Neuronal stem cell (in vitro differentiated cells): Measurements from ENCODE around the gene RITA1. TPM values are rescaled to one million over a fixed set of nuclear protein-coding genes. Genes with fewer than 3 reads are reported as not detected.

ENCODE experiments used
- DNase-seq: peaks from one replicate; pipeline ENCODE4 v3.0.0-alpha.2; 2013; ENCODE audit warnings: low spot score
- H2AFZ ChIP-seq: one replicate; pipeline ENCODE4 v1.6.1; 2013; ENCODE audit warnings: mild to moderate bottlenecking, low read length, inconsistent platforms
- H2AK5ac ChIP-seq: 2 replicates; pipeline ENCODE4 v1.6.1; 2013; ENCODE audit warnings: low read depth, mild to moderate bottlenecking, inconsistent platforms, low read length, moderate library complexity, mixed read lengths
- H2BK120ac ChIP-seq: 2 replicates; pipeline ENCODE4 v1.6.1; 2013; ENCODE audit warnings: low read depth, mild to moderate bottlenecking, inconsistent platforms, low read length, moderate library complexity, mixed read lengths
- H2BK12ac ChIP-seq: one replicate; pipeline ENCODE4 v1.6.1; 2013; ENCODE audit warnings: low read length, inconsistent platforms
- H2BK15ac ChIP-seq: 2 replicates; pipeline ENCODE4 v1.6.1; 2013; ENCODE audit warnings: mild to moderate bottlenecking, low read length, inconsistent platforms, mixed read lengths
- H2BK5ac ChIP-seq: one replicate; pipeline ENCODE4 v1.6.1; 2013; ENCODE audit warnings: inconsistent platforms, mild to moderate bottlenecking, low read length, moderate library complexity
- H3K14ac ChIP-seq: one replicate; pipeline ENCODE4 v1.6.1; 2013; ENCODE audit warnings: low read length, inconsistent platforms
- H3K18ac ChIP-seq: 2 replicates; pipeline ENCODE4 v1.6.1; 2013; ENCODE audit warnings: low read length, inconsistent platforms
- H3K23ac ChIP-seq: 2 replicates; pipeline ENCODE4 v1.6.1; 2013; ENCODE audit warnings: low read depth, mild to moderate bottlenecking, mixed read lengths, low read length, inconsistent platforms; ENCODE audit not compliant: poor library complexity
- H3K27ac ChIP-seq: replicated peaks from 3 replicates; pipeline ENCODE4 v1.5.1; 2013; ENCODE audit warnings: low read length, inconsistent platforms
- H3K27me3 ChIP-seq, 3 experiments: 2 replicates each; pipeline ENCODE4 v1.6.1; 2013; ENCODE audit warnings: low read length in 3 of 3, mild to moderate bottlenecking in 2 of 3, inconsistent platforms in 1 of 3, low read depth in 1 of 3, mixed read lengths in 1 of 3, moderate library complexity in 1 of 3; ENCODE audit not compliant: control insufficient read depth in 3 of 3, insufficient read depth in 3 of 3
- H3K36me3 ChIP-seq, 2 donors: replicated peaks in 1 of 2; 2 replicates each; pipeline ENCODE4 v1.6.1; 2013; ENCODE audit warnings: low read length in 2 of 2; ENCODE audit not compliant: control insufficient read depth in 2 of 2, insufficient read depth in 2 of 2
- H3K4ac ChIP-seq: 2 replicates; pipeline ENCODE4 v1.6.1; 2013; ENCODE audit warnings: inconsistent platforms, mild to moderate bottlenecking, low read length, moderate library complexity
- H3K4me1 ChIP-seq, 2 donors: 1 replicate in 1 of 2; 2 replicates in 1 of 2; pipeline ENCODE4 v1.6.1; 2013; ENCODE audit warnings: low read length in 2 of 2, low read depth in 1 of 2; ENCODE audit not compliant: control insufficient read depth in 2 of 2, insufficient read depth in 1 of 2
- H3K4me2 ChIP-seq: one replicate; pipeline ENCODE4 v1.6.1; 2013; ENCODE audit warnings: mild to moderate bottlenecking, low read length, inconsistent platforms; ENCODE audit not compliant: insufficient read depth, poor library complexity, severe bottlenecking
- H3K4me3 ChIP-seq, 2 donors: 2 replicates each; pipeline ENCODE4 v1.5.1; 2013; ENCODE audit warnings: low read length in 2 of 2, mild to moderate bottlenecking in 2 of 2, inconsistent platforms in 1 of 2, moderate library complexity in 1 of 2
- H3K79me1 ChIP-seq: one replicate; pipeline ENCODE4 v1.6.1; 2013; ENCODE audit warnings: low read depth, mild to moderate bottlenecking, inconsistent platforms, low read length, moderate library complexity
- H3K9ac ChIP-seq: one replicate; pipeline ENCODE4 v1.6.1; 2013; ENCODE audit warnings: mild to moderate bottlenecking, low read depth, low read length, inconsistent platforms; ENCODE audit not compliant: poor library complexity
- H3K9me3 ChIP-seq, 2 donors: replicated peaks in 1 of 2; 2 replicates each; pipeline versions ENCODE3 to v1.6.1; 2013; ENCODE audit warnings: low read length in 2 of 2, mild to moderate bottlenecking in 2 of 2, inconsistent platforms in 1 of 2, low read depth in 1 of 2, mixed read lengths in 1 of 2, moderate library complexity in 1 of 2; ENCODE audit not compliant: control insufficient read depth in 2 of 2, insufficient read depth in 1 of 2
- H4K8ac ChIP-seq: one replicate; pipeline ENCODE4 v1.6.1; 2013; ENCODE audit warnings: low read depth, mild to moderate bottlenecking, inconsistent platforms, low read length, moderate library complexity
- H4K91ac ChIP-seq: one replicate; pipeline ENCODE4 v1.6.1; 2013; ENCODE audit warnings: low read length, low read depth, mild to moderate bottlenecking, inconsistent platforms; ENCODE audit not compliant: poor library complexity
- WGBS, 2 donors: extraction: QIAGEN DNeasy Blood & Tissue Kit; methylation state at CpG; one replicate each; pipeline ENCODE4 v1.1.7; 2013; ENCODE audit warnings: missing lambda C conversion rate in 2 of 2, mixed read lengths in 1 of 2; ENCODE audit not compliant: insufficient read length in 2 of 2, insufficient replicate concordance in 1 of 2; ENCODE audit errors: extremely low coverage in 2 of 2; 5-methylcytosine and 5-hydroxymethylcytosine counted together
- small RNA-seq: library from polyadenylated mRNA; stranded (forward); fragments of <200 nt; extraction: miRNeasy Mini kit (QIAGEN cat#:217004); gene quantifications from one replicate; pipeline ENCODE3, GENCODE V24; 2013; ENCODE audit not compliant: insufficient read depth

RITA1 gene

DNA sequence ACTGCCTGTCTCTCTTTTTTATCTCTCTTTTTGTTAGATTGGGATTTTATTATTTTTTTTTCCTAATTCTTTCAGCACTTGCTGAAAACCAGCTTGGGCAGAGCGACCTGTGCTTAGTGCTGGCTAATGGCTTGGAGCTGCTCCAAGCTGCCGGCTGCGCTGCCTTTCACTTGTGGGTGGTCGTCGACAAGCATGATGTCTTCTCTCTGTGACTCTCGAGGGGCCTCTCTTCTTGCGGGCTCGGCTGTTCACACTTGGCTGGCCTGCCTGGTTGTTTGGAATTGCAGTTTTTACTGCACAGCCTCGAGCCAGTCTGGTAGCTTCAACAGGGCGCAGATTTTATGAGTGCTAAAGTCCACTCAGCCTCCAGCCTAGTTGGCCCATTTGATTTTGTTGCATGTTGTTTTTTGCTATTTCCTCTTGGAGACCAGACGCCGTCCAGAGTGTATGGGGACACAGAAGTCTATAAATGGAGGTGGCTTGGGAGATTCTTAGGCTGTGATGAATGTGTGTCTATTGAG lies 54.4 kb downstream of the RITA1 start:
- H3K4me1 ChIP-seq, result no peaks in the 10 kb centered on the region
- no peak overlapping the region for H4K91ac ChIP-seq
- H2BK12ac ChIP-seq, result no peak overlapping the region
- H3K4ac ChIP-seq, result no peak overlapping the region
- no peak for DNase-seq
- H2AFZ ChIP-seq, result no peak overlapping the region
- no peak overlapping the region for H2BK120ac ChIP-seq
- H2AK5ac ChIP-seq, result no peak overlapping the region
- no peaks in the 10 kb centered on the region for H3K27me3 ChIP-seq
- no peak overlapping the region for H3K18ac ChIP-seq
- H3K23ac ChIP-seq, result no peak overlapping the region
- H3K36me3 ChIP-seq, result no peaks in the 10 kb centered on the region
- H3K4me2 ChIP-seq, result no peak overlapping the region
- H3K9ac ChIP-seq, result no peak overlapping the region
- no peak overlapping the region for H2BK5ac ChIP-seq
- no peaks in the 10 kb centered on the region for H3K79me1 ChIP-seq
- WGBS, 2 donors, result no CpG with 5 or more reads among the region's 12 CpGs
- H3K27ac ChIP-seq, result no peak overlapping the region
- no peaks in the 10 kb centered on the region for H3K9me3 ChIP-seq
- no peak overlapping the region for H2BK15ac ChIP-seq
- H4K8ac ChIP-seq, result no peak overlapping the region
- H3K4me3 ChIP-seq, result no peak overlapping the region
- H3K14ac ChIP-seq, result no peak overlapping the region

DNA sequence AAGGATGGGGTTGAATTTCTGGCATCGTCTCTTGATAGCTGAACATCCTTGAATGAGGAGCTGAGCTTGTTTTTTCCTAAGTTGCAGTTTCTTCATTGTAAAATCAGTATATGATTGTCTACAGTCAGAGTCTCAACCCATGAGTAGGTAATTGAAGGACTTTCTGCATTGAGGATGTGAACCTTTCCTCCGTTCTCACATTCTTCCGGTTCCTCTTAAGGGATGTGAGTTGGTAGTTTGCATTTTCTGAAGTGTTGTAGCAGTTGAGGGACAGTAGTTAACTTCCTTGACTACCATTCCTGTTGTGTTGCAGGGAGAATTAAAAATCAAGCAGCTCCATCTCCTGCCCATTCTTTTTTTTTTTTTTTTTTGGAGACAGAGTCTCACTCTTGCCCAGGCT lies 54.9 kb downstream of the RITA1 start:
- Histone ChIP-seq H3K4me2 (no peak overlapping the region), H2BK12ac (no peak overlapping the region), H2BK15ac (no peak overlapping the region), H2AK5ac (no peak overlapping the region), H3K27me3 (no peaks in the 10 kb centered on the region), H2AFZ (no peak overlapping the region), H3K9me3 (no peaks in the 10 kb centered on the region), H3K23ac (no peak overlapping the region), H3K18ac (no peak overlapping the region), H3K36me3 (no peaks in the 10 kb centered on the region), H3K79me1 (no peaks in the 10 kb centered on the region), H2BK120ac (no peak overlapping the region), H3K4me3 (no peak overlapping the region), H3K9ac (no peak overlapping the region), H3K4me1 (no peaks in the 10 kb centered on the region), H3K27ac (no peak overlapping the region), H3K14ac (no peak overlapping the region), H3K4ac (no peak overlapping the region), H4K8ac (no peak overlapping the region), H2BK5ac (no peak overlapping the region), H4K91ac (no peak overlapping the region)
- WGBS, 2 donors, result no CpG with 5 or more reads among the region's 3 CpGs
- no peak for DNase-seq

DNA sequence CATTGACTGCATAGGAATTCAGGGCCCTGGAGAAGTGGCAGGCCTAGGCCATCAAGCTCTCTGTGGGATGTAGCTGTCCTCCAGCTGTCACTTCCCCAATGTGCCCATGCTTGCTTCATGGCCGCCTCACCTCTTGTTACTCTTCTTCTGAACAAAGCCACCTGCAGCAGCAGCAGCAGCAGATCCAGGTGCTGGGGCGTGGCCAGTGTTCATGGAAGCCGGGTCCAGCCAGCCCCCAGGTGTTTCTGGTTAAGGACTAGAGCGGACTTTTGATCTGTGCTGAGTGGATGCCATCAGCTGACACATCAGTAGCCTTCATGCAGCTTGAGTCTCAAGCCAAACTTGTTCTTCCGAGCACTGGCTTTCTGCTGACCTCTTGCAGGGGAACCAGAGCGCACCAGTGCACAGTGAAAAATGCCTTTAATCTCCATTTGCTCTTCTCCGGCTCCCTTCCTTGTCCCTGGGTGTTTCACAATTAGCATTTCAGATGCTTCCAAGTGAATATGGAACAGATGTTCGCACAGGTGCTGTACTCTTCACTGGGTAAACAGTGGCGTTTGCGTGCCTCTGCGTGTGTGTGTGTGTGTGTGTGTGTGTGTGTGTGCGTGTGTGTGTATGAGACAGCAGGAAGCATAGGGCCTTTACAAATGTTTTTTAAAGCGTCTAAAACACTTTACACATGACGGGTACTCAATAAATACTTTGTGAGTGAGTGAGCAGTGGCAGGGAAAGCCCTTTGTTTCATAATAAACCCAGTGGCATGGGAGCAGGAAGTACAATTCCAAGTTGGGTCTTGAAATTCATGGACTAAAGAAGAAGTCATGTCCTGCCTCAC lies 55.9 kb downstream of the RITA1 start:
- no peak overlapping the region for H3K23ac ChIP-seq
- no peak overlapping the region for H2BK15ac ChIP-seq
- no peaks in the 10 kb centered on the region for H3K36me3 ChIP-seq
- no peak overlapping the region for H3K27ac ChIP-seq
- H4K8ac ChIP-seq, result no peak overlapping the region
- no peak overlapping the region for H3K4me3 ChIP-seq
- H3K27me3 ChIP-seq, result no peaks in the 10 kb centered on the region
- no peak overlapping the region for H3K14ac ChIP-seq
- H2AFZ ChIP-seq, result no peak overlapping the region
- H3K4me1 ChIP-seq, result peaks cover 8 to 9% of the 10 kb centered on the region in 2 donors
- H3K9ac ChIP-seq, result no peak overlapping the region
- DNase-seq, result no peak
- H3K4me2 ChIP-seq, result no peak overlapping the region
- H2BK5ac ChIP-seq, result no peak overlapping the region
- H2AK5ac ChIP-seq, result no peak overlapping the region
- H3K79me1 ChIP-seq, result no peaks in the 10 kb centered on the region
- no CpG with 5 or more reads among the region's 14 CpGs for WGBS, 2 donors
- H2BK12ac ChIP-seq, result no peak overlapping the region
- no peaks in the 10 kb centered on the region for H3K9me3 ChIP-seq
- no peak overlapping the region for H4K91ac ChIP-seq
- H2BK120ac ChIP-seq, result no peak overlapping the region
- H3K4ac ChIP-seq, result no peak overlapping the region
- H3K18ac ChIP-seq, result peak overlapping the region; percentile 15

Small RNA genes lying within 50 kb of the gene (small RNA-seq; reads per million reads assigned to genes)
- gene MIR7106 (not detected), gene RF00019 (not detected)
